ENCODE data around the gene POLR2E. TPM values are rescaled to one million over a fixed set of nuclear protein-coding genes. Genes with fewer than 3 reads are reported as not detected.
"Not testable (repeated sequence)": the region's sequence is repeated elsewhere in the genome, so short reads cannot be mapped to it uniquely, and the experiment has no call there.

The POLR2E gene
- total RNA-seq, 4 donors from 2014 or later: 151 to 216 (median 188) TPM

GRCh38 chr19:1121395-1121794 is 26.2 kb upstream of the POLR2E start:
- no peak for TF ChIP-seq CTCF (IDR thresholded peaks at IDR 0.05)
- no peak for ATAC-seq (ENCODE audit: low FRiP score)

GRCh38 chr19:1119475-1120217 is 24.5 kb upstream of the POLR2E start:
- DNase-seq (ENCODE audit: low spot score) (no peak), ATAC-seq (ENCODE audit: low FRiP score) (no peak)
- TF ChIP-seq CTCF (IDR thresholded peaks at IDR 0.05): no peak

More at GRCh38 chr19:1121395-1121794, 26.2 kb upstream of the POLR2E start:
- no peak for DNase-seq (ENCODE audit: low spot score)

GRCh38 chr19:1118999-1119398 is 23.8 kb upstream of the POLR2E start:
- TF ChIP-seq CTCF (IDR thresholded peaks at IDR 0.05): no peak
- DNase-seq (ENCODE audit: low spot score) (no peak), ATAC-seq (ENCODE audit: low FRiP score) (no peak)

- TF ChIP-seq CTCF (IDR thresholded peaks at IDR 0.05): no peak
- ATAC-seq (ENCODE audit: low FRiP score): no peak
- no peak for DNase-seq (ENCODE audit: low spot score)
Measured at GRCh38 chr19:1117654-1118053, 22.5 kb upstream of the POLR2E start.

- no peak for TF ChIP-seq CTCF (IDR thresholded peaks at IDR 0.05)
- ATAC-seq (ENCODE audit: low FRiP score) (no peak), DNase-seq (ENCODE audit: low spot score) (no peak)
Measured at GRCh38 chr19:1116726-1117581, 21.8 kb upstream of the POLR2E start.

- DNase-seq (ENCODE audit: low spot score): no peak
- ATAC-seq (ENCODE audit: low FRiP score): no peak
- no peak for TF ChIP-seq CTCF (IDR thresholded peaks at IDR 0.05)
Measured at GRCh38 chr19:1115646-1116420, 20.7 kb upstream of the POLR2E start.

GRCh38 chr19:1114728-1115127 is 19.6 kb upstream of the POLR2E start:
- not testable (repeated sequence) for ATAC-seq (ENCODE audit: low FRiP score); DNase-seq (ENCODE audit: low spot score)

Data from omental fat pad (tissue), 4 donors.